Adipose tissue (tissue), 3 donors: Measurements from ENCODE around the gene ZMYND11. TPM values are rescaled to one million over a fixed set of nuclear protein-coding genes. Genes with fewer than 3 reads are reported as not detected.
"Not testable (repeated sequence)": the region's sequence is repeated elsewhere in the genome, so short reads cannot be mapped to it uniquely, and the experiment has no call there.

Experiments
- H3K27ac ChIP-seq: one replicate; pipeline ENCODE4 v1.5.1; 2013; ENCODE audit warnings: low read depth, low read length
- WGBS, 3 donors: extraction: QIAGEN DNeasy Blood & Tissue Kit; methylation state at CpG; one replicate each; pipeline ENCODE4 v1.1.7; 2013; 5-methylcytosine and 5-hydroxymethylcytosine counted together
- polyA plus RNA-seq, 3 donors: library from polyadenylated mRNA; stranded (reverse); fragments of 200-250 nt; gene quantifications; one replicate each; pipeline ENCODE4 v1.2.3, GENCODE V29; 2013
- donor health status: healthy with polysubstance abuse.
- donor health status: Bipolar disorder and iron deficiency.
- donor health status: healthy.

The ZMYND11 gene
- polyA plus RNA-seq, 3 donors, result 22.3 to 52.3 (median 34.4) TPM

DNA sequence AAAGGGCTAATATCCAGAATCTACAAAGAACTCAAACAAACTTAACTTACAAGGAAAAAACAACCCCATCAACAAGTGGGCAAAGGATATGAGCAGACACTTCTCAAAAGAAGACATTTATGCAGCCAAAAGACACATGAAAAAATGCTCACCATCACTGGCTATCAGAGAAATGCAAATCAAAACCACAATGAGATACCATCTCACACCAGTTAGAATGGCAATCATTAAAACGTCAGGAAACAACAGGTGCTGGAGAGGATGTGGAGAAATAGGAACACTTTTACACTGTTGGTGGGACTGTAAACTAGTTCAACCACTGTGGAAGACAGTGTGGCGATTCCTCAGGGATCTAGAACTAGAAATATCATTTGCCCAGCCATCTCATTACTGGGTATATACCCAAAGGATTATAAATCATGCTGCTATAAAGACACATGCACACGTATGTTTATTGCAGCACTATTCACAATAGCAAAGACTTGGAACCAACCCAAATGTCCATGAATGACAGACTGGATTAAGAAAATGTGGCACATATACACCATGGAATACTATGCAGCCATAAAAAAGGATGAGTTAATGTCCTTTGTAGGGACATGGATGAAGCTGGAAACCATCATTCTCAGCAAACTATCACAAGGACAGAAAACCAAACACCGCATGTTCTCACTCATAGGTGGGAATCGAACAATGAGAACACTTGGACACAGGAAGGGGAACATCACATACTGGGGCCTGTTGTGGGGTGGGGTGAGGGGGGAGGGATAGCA lies 130.7 kb downstream of the ZMYND11 start:
- H3K27ac ChIP-seq, result not testable (repeated sequence)
- 72 to 93% (median 76%) methylated on average over 3 to 4 of the region's 5 CpGs for WGBS, 3 donors

DNA sequence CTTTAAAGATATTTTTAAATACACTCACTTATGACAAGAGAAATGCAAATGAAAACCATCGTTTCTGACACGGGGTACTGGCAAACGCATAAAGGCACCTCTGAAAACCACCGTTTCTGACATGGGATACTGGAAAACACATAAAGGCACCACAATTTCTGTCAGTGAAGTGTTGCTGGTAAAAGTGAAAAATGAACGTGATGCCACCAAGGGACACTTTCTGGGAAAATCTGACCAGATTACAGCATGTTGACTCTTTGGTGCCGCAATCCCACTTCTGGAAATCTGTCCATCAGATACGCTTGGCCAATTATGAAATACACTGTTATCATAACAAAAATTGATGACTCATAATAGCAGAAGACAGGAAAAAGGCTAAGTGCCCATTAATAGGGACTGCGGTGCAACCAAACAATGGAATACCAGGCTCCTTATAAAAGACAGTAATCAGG lies 131.7 kb downstream of the ZMYND11 start:
- no peak overlapping the region for H3K27ac ChIP-seq
- WGBS, 3 donors, result 56 to 62% (median 57%) methylated on average over 8 of the region's 8 CpGs

DNA sequence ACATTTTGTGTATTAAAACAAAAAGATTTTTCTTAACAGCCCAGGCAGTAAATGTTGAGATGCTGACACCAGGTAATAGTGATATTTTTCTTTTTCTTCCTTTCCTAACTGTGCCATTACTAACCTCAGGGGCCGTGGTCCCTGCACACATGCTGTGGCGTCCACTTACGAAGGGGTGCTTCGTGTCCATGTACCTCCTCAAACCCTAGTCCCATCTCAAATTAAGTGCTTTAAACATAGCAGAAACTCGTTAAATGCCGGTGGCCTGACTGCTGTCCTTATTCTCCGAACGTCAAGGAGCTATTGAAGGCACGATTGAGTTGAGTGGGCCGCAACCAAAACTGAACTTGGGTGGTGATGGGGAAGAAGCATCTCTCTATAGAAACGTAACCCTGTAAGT lies 132.4 kb downstream of the ZMYND11 start:
- H3K27ac ChIP-seq, result no peak overlapping the region
- WGBS, 3 donors, result 92 to 95% (median 94%) methylated on average over 11 of the region's 11 CpGs

DNA sequence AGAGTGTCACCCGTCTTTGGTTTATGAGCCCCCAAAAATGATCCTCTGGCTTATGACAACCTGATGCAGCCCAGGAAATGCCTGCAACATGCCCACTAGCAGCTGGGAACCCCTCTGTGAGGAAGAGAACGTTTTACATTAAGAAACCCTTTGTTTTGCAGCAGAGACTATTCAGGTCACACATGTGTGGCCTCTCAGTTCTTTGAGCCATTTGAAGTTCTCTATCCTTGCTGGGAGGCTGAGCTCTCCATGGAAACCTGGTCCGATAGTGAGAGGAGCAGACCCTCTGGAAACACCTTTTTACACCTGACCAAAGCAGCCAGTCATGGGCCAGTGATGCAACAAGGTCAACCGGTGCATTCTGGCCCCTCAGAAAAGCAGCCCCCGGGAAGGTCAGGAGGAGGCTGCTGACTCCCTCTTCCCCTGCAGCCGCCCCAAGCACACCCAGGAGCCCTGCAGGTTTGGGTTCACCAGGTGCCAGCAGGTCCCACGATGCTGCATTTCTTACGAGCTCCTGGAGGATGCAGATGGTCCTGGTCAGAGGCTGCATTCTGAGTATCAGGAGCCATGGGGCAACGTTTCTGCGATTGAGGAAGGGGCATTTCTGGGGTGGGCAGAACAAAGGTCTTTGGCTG lies 134.3 kb downstream of the ZMYND11 start:
- H3K27ac ChIP-seq, result no peak overlapping the region
- WGBS, 3 donors, result 74 to 78% (median 76%) methylated on average over 10 of the region's 10 CpGs

DNA sequence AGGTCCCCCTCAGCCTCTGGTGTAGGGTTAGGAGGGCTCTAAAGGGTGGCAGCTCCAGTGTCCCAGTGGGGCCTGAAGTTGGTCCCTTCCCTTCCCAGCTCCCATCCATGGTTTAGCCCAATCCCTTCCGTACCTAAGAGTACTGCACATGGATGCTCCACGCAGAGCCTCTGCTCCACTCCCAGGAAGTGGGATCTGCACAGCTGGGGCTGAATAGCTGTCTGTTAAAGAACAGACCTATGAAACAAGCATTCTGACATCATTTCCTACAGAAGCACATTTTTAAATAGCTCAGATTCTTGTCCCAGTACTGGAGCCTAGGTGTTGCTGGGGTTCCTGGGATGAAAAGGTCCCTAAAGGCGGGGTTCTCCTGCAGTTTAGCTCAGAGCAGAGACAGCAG lies 135.9 kb downstream of the ZMYND11 start:
- 77 to 97% (median 84%) methylated on average over 3 of the region's 3 CpGs for WGBS, 3 donors
- no peak overlapping the region for H3K27ac ChIP-seq

DNA sequence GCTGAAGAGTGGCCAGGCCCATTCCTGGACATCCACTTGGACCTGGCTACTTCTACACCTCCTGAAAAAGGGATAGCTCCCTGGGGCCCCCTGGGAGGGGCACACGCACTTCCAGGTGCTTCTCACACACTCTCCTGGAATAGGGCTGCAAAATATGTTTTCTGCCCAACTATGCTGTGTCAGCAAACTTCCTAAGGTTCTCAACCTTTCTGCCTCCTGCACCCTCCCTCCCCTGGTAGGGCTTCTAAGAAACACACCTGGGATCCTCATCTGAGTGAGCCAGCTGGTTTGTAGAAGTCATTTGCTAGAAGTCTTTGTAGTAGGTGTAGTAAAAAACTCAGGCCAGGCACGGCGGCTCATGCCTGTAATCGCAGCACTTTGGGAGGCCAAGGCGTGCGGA lies 136.5 kb downstream of the ZMYND11 start:
- no peak overlapping the region for H3K27ac ChIP-seq
- 92 to 98% (median 94%) methylated on average over 6 of the region's 6 CpGs for WGBS, 3 donors

DNA sequence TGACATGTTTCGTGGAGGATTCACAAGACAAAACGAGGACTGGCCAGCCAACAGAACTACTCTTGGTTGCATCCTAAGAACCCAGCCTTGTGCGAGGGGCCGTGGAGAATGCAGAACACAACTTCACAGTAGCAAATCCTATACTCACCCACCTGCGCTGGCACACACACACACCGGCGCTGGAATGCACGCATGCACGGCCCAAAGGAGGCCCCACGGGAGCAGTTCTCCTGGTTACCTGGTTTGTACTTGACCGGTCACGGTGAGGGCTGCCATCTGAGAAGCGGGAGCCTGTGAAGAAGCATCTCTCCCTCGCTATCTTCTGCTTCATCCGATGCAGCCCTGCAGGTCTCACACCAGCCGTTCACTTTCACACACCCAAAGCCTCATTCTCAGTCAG lies 137.8 kb downstream of the ZMYND11 start:
- WGBS, 3 donors, result 94 to 98% (median 97%) methylated on average over 16 of the region's 16 CpGs

DNA sequence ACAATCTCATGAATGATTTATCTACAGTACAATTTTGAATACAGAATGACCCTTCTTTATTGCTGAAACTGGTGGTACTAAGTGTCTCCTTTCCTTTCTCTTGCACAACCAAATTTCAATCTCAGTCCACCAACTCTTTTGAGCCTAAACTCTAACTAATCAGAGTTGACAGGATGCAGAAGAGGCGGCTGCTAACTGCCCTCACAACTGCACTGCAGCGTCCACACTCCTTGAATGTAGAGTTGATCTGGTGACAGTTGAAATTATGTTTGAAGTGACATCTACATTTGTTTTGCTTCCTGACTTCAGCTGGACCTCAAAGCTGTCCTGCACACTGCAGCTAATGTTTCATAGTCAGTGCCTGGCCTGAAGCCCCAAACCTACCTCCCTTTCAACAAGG lies 139.6 kb downstream of the ZMYND11 start:
- no peak overlapping the region for H3K27ac ChIP-seq
- 70 to 95% (median 71%) methylated on average over 2 of the region's 2 CpGs for WGBS, 3 donors

More for the DNA sequence above, 137.8 kb downstream of the ZMYND11 start:
- H3K27ac ChIP-seq, result no peak overlapping the region

DNA sequence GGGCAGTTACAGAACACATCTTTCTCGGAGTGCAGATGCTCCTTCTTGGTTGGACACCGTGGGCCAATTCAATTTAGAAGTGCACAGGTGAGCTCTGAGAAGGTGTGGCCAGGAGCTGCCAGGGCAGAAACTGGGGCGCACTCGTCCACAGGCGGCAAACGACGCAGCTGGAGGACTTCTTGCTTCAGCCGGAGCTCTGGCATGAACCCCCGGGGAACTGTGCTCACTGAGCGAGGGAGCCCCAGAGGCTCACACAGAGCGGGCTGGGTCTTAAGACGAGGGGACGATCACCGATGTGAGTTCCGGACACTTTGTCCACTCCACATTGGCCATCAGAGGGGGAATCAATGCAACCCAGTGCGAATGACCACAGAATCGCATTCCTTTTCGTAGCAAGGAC lies 140.4 kb downstream of the ZMYND11 start:
- H3K27ac ChIP-seq, result no peak overlapping the region
- 93 to 97% (median 94%) methylated on average over 18 of the region's 18 CpGs for WGBS, 3 donors

DNA sequence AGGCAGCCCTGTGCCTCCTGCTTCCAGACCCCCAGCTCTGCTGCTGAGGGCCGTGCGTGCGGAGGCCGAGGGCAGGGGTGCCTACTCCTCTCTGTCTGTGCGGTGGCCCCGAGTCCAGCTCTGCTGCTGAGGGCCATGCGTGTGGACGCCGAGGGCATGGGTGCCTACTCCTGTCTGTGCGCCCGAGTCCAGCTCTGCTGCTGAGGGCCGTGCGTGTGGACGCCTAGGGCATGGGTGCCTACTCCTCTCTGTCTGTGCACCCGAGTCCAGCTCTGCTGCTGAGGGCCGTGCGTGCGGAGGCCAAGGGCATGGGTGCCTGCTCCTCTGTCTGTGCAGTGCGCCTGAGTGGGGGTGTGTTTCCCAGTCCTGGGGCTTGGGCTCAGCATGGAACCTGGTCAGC lies 142.7 kb downstream of the ZMYND11 start:
- WGBS, 3 donors, result 95 to 96% (median 95%) methylated on average over 19 of the region's 19 CpGs

DNA sequence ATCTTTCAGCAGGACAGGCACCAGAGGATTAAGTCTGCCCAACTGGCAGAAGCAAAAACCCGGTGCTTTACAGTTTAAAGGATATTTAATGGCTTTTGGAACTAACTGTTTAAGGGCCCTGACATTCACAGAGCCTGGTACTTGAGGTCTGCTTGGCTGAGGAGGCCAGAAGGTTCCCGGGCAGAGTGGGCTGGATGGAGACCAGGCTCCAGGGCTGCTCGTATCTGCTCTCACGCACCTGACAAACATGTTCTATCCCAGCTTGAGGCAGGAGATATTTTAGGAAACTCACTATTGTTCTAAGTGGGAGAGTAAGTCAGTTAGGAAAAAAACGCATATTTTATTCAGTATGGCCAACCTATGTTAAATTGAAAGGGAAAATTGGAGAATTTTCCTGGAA lies 143.5 kb downstream of the ZMYND11 start:
- H3K27ac ChIP-seq, result no peak overlapping the region
- 92 to 96% (median 93%) methylated on average over 5 of the region's 5 CpGs for WGBS, 3 donors

More for the DNA sequence above, 142.7 kb downstream of the ZMYND11 start:
- no peak overlapping the region for H3K27ac ChIP-seq

DNA sequence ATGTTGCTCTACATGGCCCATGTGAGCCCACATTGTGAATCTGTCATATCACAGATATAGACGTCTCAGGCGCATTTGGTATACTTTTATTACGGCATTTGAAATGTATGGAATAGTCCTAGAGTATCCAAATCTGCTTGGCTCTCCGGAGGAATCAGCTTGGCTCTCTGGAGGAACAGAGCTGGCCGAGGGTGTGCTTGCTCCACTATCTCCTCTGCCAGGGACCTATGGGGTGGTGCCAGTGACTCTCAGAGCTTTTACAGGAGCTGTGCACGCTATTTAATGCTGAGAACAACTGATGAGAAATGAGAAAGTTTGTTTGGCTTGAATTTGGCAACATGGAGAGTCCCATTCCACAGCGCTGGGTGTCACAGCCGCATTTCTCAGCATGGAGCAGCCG lies 144.0 kb downstream of the ZMYND11 start:
- WGBS, 3 donors, result 91 to 97% (median 94%) methylated on average over 9 of the region's 9 CpGs

DNA sequence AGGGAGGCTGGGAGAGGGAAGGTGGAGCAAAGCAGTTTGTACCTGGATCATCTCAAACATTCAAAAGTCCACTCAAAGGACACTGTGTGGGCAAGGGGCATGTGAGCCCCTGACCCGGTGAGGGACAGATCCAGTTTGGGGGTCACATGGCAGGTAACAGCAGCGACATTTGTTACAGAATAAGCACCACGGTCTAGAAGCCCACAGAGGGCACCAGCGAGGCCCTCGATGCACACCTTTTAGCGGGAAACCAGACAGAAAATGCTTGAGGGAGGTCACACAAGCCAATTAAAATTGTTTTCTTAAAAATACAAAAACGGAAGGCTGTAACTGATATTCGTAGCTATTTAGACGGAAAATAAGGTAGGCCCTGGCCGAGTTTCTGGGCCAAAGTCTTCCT lies 144.4 kb downstream of the ZMYND11 start:
- 86 to 90% (median 89%) methylated on average over 10 of the region's 10 CpGs for WGBS, 3 donors
- no peak overlapping the region for H3K27ac ChIP-seq

More for the DNA sequence above, 144.0 kb downstream of the ZMYND11 start:
- H3K27ac ChIP-seq, result no peak overlapping the region

DNA sequence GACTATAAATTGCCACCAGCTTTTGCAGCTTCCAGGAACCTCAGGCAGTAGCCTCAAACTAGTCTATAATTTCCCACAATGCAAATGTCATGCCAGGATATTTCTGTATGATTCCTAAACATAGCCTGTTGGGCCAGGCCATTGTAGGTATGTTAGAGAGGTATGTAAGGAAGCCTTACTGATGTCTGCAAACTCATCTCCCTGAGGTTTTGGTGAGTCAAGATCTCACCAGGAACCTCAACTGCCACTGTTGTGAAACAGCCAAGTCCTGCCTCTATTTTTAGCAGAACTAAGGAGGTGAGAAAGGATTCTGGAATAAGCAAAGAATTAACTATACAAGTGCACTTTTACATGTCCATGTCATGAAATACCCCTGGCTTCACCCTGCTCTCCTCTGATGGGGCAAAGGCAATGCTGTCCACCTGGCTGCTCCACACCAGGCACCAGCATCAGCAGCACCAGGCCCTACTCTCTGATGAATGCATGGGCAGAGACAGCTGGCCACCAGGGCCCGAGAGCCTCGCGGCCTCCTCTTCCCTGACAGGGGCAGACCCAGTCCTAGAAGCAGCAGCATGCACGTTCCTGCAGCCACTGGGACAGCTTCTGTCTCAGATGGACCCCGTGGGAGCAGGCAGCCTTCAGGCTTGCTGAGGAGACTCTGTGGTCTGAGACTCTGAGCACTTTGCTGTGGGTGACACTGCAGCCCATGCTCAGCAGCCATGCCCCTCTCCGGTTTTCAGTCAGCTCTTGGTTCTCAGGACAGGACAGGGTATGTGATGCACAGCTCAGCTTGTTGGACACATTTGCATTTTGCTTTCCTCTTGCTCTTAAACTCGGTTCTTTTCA lies 147.3 kb downstream of the ZMYND11 start:
- H3K27ac ChIP-seq, result no peak overlapping the region
- WGBS, 3 donors, result 76 to 82% (median 81%) methylated on average over 7 of the region's 7 CpGs

DNA sequence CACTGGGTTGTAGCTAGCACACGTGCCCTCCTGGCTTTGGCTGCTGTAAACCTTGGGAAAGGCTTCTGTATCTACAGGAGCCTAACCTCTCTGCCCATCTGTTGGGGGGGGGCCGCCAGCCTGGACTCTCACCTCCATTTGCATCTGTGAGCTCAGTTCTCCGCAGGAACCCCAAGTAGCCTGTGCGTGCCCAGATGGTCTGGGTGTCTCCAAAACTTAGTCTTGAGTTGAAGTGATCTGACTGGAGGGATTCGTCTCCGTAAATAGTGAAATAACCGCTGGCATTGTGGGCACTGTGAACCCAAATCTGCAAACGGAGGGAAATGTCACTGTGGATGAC lies 147.9 kb downstream of the ZMYND11 start:
- no peak overlapping the region for H3K27ac ChIP-seq
- 93 to 95% (median 94%) methylated on average over 8 of the region's 8 CpGs for WGBS, 3 donors

DNA sequence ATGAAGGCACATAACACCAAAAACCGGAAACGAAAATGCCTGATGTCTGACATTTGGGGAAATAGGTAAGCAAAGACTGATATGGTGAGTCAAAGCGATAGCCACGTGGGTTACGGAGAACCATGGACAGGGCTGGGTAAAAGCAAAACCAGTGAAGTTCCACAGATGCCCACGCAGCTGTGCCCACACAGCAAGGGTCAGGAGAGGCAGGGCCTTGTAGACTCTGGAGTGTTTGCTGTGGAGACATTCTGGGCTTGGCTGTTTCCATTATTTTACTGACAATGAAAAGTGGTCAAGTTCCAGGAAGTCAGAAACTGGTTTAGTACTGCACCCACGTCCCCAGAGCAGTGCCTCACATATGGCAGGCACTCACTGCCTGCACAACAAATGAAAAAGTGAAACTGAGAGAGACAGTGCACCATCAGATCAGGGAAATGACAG lies 148.7 kb downstream of the ZMYND11 start:
- no peak overlapping the region for H3K27ac ChIP-seq
- 87 to 95% (median 87%) methylated on average over 7 of the region's 7 CpGs for whole genome bisulfite sequencing, 3 donors

DNA sequence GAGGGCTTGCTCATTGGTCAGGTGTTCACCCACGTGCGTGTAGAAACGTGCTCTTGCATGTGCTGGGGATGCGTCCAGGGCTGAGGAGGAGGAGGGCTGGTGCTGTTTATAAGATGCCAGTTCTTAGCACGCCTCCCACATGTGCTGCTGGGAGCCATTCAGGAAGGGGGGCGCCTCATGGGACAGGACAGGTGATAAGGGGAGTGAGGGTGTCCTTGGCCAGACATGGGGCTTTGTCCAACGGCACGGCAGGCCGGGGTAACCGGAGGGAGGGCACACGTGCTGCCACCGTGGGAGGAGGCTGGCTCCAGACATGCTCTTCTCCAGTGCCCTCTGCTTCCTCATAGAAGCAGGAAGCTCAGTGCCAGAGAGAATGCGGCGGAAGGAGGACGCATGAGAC lies 150.0 kb downstream of the ZMYND11 start:
- H3K27ac ChIP-seq, result no peak overlapping the region
- WGBS, 3 donors, result 72 to 78% (median 75%) methylated on average over 15 of the region's 15 CpGs

DNA sequence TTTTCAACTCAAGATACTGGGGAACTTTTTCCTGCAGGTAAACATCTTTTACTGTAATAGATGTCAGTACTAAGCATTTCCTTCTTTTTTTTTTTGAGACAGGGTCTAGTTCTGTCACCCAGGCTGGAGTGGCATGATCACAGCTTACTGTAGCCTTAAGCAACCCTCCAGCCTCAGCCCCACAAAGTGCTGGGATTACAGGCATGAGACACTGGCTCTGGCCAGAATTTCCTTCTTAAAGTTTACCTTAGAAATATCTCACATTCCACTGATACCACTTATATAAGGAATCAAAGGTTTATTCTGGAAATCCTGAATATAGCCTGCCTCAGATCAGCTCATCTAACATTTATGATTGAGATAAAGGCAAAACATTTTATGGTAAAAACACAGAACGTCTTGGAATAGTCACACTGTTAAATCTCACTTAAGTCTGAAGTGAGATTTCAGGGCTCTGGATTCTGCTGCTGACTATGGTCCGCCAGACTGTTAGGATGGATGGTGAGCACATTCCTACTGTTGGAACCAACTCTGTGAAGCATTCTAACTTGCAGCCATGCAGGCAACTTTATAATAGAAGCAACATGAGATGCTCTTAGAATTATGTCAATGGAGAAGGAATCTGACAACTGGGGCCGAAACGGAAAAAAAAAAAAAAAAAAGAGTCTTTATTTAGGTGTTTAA lies 151.9 kb downstream of the ZMYND11 start:
- no peak overlapping the region for H3K27ac ChIP-seq
- 81 to 86% (median 84%) methylated on average over 4 of the region's 4 CpGs for WGBS, 3 donors
